GM21360 (cell line): ENCODE results near the gene RIOK2.

ENCODE experiments used
- ATAC-seq: cut with Tn5 transposase; IDR thresholded peaks from one replicate; pipeline ENCODE4 v1.9.1; 2021; ENCODE audit warnings: mild to moderate bottlenecking, moderate library complexity; ENCODE audit not compliant: unreplicated experiment

Gene RIOK2

GRCh38 chr5:97127727-97128126 is 55.3 kb downstream of the RIOK2 start:
- ATAC-seq, result no peak

- ATAC-seq, result no peak
Observed at GRCh38 chr5:97125125-97125683, 57.8 kb downstream of the RIOK2 start.

DNA sequence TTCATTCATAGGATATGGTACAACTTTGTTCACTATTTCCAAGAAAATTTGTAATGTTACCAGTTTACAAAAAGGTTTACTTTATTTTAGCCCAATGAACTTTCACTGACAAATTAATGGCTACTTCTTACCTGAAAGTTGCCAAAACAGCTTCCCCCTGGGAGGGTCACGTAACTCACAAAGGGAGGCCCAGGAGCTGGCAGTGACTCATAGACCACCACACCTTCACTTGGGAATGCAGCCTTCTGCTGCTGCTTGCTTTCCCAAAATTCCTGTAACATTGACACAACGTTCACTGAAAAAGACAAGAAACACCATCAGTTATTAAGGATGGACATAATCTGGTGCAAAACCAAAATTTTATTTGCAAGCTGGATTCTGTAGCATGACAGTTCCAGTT is 58.7 kb downstream of the RIOK2 start:
- no peak for ATAC-seq

GRCh38 chr5:97121848-97122247 is 61.2 kb downstream of the RIOK2 start:
- no peak for ATAC-seq

DNA sequence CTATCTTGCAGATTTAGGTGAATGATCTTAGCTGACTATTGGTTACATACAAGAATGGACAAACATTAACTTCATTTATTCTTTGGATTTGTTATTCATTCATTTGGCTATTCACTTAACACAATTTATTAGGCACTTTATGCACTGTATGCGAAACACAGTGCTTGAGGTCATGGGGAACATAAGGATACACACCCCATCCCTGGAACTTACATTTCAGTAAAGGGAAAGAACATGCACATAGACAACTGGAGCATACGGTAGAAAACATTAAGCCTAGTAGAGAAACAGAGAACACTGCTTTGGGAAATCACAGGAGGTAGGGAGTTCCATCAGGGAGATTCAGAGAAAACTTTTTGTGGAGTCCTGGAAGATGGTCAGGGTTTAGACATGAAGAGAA is 62.9 kb downstream of the RIOK2 start:
- no peak for ATAC-seq

DNA sequence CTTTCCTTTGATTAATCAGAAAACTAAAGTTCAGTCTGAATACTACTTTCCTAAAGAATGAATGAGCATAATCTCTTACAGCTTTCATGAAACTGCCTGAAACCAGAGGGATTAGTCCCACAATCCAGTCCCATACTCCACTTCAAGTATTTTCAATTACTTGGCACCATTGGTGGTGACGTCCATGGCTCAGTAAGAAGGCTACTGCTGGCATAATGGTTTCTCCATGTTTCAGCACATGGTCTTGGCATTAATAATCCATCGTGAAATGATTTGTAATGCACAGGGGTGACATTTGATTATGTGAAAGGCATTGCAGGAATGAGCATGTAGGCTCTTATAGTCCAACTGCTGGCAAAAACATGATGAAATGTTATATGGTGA is 64.0 kb downstream of the RIOK2 start:
- no peak for ATAC-seq

GRCh38 chr5:97118261-97119006 is 64.6 kb downstream of the RIOK2 start:
- ATAC-seq, result peak; percentile 66

GRCh38 chr5:97115932-97116331 is 67.1 kb downstream of the RIOK2 start:
- ATAC-seq, result no peak

- ATAC-seq, result no peak
Observed at GRCh38 chr5:97112230-97112629, 70.8 kb downstream of the RIOK2 start.

- ATAC-seq, result no peak
Observed at GRCh38 chr5:97111616-97112015, 71.4 kb downstream of the RIOK2 start.

DNA sequence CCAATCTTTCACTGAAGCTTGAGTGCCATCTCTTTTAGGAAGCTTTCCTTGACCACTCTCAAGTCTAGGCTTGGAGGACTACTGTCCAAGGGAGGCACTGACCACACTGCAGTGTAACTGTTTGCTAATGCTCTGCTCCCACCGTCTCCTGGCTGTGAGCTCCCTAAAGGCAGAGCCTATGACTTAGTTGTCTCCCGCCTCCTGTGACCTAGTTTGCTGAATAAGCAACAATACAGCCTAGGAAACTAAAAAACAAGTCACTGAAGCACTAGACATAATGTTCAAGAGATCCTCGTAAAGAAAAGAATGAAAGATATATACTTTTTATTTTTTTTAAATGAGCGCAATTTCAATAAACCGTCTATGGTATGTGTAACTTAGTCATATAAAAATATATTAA is 72.0 kb downstream of the RIOK2 start:
- ATAC-seq, result no peak
